GM21390 (cell line): ENCODE data around the gene STX11.
A peak's percentile ranks its signal among the peaks of the same experiment; 100 is the strongest.
"Not testable (repeated sequence)": the region's sequence is repeated elsewhere in the genome, so short reads cannot be mapped to it uniquely, and the experiment has no call there.

Experiments used
- ATAC-seq: cut with Tn5 transposase; IDR thresholded peaks from one replicate; pipeline ENCODE4 v1.9.1; 2021; ENCODE audit not compliant: unreplicated experiment

STX11 gene

DNA sequence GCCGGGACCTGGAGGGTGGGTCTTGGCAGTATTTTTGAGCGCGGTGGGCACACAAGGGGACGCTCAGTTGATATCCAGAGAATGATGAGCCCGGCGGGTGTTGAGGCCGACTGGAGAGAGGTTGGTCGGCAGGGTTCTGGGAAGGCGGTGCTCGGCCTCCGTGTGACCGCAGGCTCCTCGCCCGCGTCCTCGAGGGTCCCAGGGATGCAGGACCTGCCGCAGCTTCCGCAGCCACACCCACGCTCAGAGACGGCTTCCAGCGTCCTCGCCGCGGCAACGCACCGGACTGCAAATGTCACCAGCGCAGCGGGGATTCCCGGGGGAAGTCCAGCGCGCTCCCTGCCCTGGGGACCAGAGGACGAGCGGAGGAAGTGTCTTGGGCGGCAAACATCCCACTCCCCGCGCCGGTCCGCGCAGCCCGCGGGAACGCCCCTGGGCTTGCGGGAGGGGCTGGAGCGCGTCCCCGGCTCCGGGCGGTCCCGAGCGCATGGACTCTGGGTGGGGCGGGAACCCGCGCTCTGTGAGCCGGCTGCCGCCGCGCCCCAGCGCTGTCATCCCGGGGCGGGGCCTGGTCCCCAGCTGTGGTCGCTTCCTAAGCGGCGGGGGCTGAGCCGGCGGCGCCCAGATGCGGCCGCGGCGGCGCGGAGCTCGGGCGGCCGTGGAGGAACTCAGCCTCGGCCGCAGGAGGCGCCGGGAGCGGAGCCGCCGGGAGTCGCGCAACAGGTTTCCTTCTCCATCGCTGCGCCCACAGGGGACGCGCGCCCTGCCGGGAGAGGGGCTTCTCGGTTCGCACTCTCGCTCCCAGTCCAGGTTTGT is at the start of gene STX11:
TSS of gene STX11 (plus strand) at position 624 of the 816 bp plus-strand sequence. CDS start 36,111 bp downstream, outside the sequence.
- peak; percentile 65 for ATAC-seq

DNA sequence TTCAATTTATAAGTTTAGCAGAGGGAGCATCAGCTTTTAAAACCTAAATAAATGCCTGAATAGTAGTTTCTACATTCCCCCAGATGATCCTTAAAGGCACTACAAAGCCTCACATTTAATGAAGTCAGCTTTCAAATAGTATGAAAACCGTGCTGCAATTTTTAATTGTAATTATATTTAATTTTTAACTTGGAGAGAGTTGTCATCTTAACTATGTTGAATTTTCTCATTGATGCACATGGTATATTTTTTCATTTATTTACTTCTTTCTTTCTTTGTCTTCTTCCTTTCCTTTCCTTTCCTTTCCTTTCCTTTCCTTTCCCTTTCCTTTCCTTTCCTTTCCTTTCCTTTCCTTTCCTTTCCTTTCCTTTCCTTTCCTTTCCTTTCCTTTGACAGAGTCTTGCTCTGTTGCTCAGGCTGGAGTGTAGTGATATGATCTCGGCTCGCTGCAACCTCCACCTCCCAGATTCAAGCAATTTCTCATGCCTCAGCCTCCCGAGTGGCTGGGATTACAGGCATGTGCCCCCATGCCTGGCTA is 47.2 kb upstream of the STX11 start:
- ATAC-seq = no peak

DNA sequence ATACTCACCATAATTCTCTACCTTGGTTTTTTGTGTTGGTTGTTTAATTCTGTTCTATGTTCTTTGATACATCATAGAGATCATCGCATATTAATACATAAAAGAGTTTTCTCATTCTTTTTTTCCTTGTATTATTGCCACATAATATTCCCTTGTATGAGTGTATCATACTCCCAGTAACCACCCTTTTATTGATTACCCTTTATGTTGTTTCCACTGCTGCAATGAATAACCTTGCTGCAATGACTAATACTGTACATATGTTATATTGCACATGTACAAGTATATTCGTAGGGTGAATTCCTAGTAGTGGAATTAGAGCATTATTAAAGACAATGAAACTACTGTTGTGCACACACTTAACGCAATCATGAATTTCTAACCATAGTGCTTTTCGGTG is 45.8 kb upstream of the STX11 start:
- ATAC-seq = no peak

DNA sequence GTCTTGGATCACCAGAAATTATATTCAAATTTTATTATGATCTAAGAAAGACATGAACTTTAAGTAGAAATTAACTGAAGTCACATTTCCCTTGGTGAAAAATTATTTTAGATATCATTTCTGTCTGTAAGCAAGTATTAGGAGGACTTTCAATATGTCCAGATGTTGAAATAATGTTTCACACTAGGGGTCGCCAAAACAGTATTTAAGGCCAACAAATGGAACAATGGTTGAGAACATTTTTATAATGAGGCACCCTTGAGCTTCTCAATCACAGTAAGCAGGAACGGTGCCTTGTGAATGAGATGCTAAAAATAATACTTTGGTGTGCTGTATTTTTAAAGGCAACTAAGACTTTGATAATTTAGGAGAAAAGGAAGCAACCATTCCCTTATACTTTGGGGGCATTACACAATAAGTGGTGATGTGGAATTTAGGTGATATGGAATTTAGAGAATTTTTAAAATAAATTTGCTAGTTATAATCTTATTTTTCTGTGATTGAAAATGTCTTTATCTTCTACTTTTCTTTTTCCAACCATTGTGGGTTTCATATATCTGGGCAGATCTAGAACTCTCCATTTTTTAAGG is 45.3 kb upstream of the STX11 start:
- ATAC-seq = peak; percentile 96

DNA sequence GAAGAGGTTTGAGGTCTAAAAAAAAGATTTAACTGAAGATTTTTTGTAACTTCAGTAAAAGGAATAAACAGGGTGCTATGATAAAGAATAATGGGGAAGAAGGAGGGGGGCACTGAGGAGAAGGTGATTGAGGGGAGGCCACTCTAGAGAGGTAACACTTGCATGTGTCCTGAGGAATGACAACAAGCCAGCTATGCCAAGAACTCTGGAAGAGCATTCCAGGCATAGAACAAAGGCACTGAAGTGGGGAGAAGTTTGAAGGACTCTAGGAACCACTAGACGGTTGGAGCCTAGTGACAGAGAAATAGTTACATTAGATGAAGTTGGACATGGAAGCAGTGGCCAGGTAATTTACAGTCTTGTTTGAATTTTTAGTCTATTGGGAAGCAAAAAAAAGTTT is 44.1 kb upstream of the STX11 start:
- no peak for ATAC-seq

DNA sequence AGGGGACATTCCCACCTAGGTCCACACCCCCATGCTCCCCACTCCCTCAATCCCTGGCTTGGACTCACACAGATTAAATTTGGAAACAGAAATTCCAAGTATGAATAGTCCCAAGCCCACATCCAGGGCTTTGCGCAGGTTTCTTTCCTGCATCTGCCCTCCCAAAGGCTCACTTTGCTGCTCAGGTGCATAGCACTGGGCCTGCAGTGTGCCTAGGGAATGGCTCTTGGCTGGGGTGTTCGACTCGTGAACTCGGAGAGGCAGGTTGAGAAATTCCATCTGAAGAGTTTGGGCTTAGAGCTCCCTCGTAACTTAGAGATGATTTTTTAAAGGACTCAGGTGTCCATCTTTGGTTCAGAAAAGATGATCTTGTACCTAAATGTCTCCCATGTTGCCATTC is 40.1 kb upstream of the STX11 start:
- no peak for ATAC-seq

DNA sequence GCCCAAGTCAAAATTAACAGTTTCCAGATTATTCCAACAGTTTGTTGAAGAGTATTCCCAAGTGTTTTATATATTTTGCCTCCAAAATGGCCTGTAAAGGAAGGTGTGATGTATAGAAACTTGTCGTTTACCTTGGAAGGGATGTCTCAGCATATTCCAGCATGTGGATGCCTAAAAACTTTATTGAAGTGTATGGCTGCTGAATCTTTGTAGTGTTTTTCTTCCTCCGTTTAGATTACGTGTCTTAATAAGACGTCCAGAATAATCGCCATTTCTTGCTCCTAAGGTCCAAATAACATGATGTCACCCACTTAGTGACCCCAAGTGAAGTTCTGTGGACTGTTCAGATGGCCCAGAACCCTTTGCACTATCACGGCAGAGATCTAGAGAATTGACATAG is 37.0 kb upstream of the STX11 start:
- ATAC-seq = no peak

DNA sequence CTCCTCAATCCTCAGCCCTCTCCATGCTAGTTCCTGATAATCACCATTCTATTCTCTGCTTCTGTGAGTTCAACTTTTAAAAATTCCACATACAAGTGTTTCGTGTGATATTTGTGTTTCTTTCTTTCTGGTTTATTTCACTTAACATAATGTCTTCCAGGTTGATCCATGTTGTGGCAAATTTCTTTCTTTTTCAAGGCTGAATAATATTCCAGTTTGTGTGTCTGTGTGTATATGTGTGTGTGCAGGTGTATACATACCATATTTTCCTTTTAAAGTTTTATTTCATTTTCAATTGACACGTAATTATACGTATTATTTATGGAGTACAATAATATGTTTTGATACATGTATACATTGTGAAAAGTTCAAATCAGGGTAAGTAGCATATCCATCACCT is 35.1 kb upstream of the STX11 start:
- ATAC-seq = no peak

DNA sequence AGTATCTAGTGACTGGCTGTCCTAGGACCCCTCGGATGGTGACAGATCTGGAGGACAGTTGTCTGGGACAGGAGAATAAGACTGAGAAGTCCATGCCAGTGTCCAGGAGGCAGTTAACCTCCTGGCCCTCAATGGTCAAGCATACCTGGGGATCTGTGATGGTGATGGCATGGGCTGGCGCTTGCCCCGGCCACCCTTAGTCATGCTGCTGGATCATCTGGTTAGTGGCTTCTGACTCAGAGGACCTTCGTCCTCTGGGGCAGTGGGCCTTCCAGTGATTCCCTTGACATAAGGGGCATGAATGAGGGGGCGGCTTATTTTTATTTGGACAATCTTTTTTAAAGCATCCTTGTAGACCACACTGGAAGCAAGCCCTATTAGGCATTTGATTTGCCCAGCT is 30.9 kb upstream of the STX11 start:
- ATAC-seq = no peak

DNA sequence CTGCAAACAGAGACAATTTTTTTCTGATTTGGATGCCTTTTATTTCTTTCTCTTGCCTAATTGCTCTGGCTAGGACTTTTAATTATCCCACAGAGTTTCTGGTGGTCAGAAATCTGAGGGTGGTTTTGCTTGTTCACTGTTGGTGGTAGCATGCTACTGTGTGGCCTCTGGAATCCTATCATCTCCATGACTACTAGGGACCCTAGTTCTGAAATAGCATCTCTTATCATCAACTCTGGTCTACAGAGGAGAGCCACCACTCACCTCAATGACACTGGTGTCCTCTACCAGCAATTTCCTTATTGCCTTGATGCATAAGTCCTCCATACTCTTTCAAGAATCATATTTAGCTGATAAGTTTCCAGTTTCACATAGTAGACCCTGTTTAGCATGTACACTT is 27.5 kb upstream of the STX11 start:
- ATAC-seq = no peak

DNA sequence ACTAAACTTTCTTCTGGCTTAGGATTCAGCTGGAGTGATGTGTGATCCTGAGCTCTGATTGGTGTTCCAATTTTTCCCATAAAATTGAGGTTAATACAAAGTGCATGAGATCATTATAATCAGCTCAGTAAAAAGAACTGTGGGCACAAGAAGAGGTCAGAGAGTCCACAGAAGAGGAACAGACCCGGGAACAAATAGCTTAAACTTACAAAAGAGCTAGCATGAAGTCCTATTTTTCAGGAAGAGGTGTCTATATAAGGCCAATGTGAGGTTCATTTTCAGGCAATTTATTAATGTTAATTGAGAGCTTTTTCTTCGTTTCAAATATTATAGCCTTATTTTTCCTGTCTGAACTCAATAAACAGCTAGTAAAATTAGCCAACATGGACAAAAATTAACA is 26.9 kb upstream of the STX11 start:
- ATAC-seq = no peak

DNA sequence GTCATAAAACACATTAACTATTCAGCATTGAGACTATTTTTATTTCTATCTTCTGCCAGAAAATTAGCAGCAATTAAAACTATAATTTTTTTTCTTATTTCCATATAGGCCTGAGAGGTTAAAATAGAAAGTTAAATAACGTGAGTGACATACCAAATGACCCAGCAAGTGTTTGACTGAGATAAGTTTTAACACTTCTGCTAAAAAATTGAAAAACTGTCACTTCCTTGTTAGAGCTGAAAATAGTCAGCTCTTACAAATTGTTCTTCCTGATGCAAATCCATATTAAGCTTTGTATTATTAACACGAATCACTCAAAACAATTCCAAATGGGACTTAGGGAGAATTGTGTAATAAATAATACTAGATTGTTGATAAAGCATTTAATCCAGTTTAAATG is 26.5 kb upstream of the STX11 start:
- no peak for ATAC-seq

DNA sequence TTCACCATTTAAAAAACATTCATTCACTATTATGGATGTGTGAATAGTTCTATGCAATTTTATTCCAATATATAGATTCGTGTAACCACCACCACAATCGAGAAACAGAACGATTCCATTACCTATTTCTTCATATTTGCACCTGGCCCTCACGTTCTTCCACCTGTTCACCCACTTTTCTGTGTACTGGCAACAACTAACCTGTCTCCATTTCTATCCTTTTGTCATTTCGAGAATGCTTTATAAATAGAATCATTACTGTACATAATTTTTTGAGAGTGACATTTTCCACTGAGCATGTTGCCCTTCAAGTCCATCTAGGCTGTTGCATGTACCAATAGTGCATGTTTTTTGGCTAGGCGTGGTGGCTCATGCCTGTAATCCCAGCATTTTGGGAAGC is 23.2 kb upstream of the STX11 start:
- ATAC-seq = no peak

DNA sequence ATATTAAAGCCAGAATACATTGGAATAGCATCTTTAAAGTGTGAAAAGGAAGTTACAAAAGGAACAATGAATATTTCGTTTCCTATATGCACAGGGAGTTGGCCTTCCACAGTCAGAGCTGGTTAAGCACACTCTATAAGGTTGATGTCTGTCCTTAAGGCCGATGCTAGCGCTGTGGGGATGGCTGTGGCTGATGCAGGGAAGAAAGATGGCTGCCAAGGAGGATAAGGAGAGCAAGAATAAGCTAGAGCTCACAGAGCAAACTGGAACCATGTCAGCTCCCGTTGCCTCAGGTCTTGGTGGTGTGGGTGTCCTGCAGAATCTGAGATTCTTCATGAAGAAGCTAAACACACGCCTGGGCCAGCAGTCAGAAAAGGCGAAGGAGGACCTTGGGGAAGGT is 20.8 kb upstream of the STX11 start:
- no peak for ATAC-seq

DNA sequence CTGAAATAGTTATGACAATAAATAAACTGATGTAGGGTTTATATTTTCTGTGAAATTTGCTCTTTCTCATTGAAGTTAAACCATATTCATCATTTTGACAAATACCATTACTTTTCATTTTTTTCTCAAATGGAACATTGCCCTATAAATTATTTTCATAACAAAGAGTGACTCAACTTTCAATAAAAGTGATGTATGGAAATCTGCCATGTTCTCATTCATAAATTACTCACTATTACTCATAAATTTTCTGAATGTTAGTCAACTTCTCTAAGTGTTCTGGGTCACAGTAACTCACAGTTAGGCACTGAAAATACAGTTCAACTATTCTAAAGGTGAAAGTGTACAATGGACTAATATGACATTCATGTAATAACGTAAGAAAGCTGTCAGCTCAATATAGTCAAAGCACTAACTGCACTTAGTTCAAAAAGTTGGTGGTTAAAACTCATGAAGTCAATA is 19.0 kb upstream of the STX11 start:
- ATAC-seq = peak; percentile 49

DNA sequence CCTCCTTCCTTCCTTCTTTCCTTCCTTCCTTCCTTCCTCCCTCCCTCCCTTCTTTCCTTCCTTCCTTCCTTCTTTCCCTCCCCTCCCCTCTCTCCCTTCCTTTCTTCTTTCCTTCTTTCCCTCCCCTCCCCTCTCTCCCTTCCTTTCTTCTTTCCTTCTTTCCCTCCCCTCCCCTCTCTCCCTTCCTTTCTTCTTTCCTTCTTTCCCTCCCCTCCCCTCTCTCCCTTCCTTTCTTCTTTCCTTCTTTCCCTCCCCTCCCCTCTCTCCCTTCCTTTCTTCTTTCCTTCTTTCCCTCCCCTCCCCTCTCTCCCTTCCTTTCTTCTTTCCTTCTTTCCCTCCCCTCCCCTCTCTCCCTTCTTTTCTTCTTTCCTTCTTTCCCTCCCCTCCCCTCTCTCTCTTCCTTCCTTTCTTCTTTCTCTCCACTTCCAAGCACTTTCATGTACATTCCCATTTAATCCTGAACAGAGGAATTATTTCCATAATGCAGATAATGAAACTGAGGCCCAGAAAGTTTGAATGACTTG is 18.1 kb upstream of the STX11 start:
- ATAC-seq = not testable (repeated sequence)

DNA sequence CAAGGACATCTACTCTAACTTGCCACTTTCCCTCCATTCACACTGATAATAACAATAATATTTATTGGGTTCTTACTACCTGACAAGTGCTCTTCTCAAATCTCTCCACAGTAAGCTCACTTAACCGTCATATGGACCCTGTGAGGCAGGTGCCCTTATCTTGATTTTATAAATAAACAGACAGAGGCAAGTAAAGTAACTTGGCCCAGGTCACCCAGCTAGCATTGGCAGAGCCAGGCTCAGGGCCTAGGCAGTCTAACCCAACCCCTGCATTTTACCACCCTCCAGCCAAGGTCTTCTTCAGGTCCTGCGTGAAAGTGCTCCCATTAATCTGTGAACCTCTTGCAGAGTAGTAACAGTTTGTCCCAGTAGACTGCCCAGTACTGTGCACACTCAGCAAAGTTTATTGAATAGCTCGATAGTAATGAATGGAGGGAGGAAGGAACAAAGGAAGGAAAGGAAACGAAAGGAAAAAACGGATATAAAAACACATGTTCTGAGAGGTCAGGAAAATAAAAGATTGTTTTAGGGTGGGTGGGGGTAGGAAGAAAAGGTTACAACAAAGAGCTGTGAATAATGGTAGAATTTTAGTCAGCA is 17.0 kb upstream of the STX11 start:
- ATAC-seq = no peak

DNA sequence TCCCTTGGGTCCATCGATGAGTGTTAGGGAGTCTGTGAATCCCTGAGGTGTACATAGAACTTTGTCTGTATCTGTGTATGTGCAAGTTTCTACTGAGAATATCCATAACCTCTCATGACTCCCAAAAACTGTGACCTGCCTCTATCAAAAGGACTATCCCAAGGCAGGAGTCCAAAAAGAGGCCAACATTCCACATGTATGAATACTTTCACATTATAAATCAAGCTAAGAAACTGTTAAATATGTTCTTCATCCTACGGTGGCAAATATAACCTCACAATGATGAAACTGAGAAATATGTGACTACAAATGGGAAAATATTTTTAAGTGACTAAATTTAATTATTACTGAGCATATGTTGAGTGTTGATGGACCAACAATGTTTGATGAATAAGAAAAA is 16.1 kb upstream of the STX11 start:
- ATAC-seq = no peak

DNA sequence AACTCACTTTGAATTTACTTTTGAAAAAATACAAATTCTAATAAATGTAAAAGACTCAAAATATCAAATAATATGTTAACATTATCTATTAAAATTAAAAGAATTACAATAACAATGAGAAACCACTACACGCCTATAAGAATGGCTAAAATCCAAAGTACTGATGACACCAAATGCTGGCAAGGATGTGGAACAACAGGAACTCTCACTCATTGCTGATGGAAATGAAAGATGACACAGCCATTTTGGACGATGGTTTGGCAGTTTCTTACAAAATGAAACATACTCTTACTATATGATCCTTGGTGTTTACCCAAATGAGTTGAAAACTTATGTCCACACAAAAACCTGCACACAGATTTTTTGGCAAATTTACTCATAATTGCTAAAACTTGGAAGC is 15.6 kb upstream of the STX11 start:
- ATAC-seq = no peak

DNA sequence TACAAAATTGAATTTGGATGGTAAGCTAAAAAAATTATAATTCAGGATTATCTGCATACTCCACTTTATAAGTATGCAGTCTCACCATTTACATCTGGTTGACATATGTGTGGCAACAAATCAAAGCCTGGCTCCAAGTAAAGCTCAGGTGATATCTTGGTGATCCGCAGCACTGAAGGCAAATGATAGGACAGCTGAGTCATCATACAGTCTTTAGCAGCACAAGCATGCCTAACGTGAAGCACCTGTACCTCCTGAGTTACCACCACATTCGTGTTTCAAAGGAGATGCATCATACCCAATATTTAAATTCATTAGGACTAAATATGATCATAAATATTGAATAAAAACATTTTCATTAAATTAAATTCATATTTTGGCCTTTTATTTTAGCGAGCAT is 11.8 kb upstream of the STX11 start:
- ATAC-seq = no peak

DNA sequence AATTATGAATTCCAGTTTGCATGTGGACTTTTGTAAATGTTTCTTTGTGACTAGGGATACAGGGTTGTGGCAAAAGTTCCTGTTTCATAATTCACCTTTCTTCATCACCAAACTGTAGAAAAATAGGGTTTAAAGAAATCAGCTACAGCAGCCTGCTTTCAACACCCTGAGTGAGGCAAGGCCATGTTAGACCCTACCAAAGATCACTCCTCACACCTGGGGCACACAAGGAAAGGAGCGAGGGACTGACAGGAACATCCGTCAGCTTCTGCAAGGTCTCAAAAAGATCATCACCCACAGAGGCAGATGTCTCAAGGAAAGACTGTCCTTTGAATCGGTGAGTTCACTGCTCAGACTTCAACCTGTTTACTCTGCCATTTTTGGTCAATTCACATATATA is 10.5 kb upstream of the STX11 start:
- no peak for ATAC-seq

DNA sequence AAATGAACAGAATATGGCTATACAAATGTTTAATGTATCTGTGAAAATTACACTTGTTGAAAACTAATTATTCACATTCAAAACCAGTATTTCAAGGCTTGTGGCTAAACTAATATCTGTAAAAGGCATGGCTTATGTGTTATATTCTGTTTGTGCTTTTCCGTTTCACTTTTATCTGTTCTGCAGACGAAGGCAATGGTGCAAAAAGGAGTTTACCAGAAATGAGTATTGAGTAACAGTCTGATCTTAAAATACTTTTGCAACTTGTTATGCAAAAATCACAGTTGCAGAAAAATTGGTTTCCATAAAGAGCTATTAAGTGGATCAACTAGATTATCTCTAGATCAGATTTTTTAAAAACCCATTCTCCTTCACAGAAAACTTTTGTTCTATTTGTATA is 9.4 kb upstream of the STX11 start:
- ATAC-seq = peak; percentile 94
